Smooth muscle cell (in vitro differentiated cells): Measurements from ENCODE around the gene PTX4. TPM values are rescaled to one million over a fixed set of nuclear protein-coding genes. Genes with fewer than 3 reads are reported as not detected.

ENCODE experiments used
- DNase-seq: peaks from one replicate; lab custom pipeline; 2025; ENCODE audit not compliant: unreplicated experiment; lab: John Stamatoyannopoulos, UW
- H2AFZ ChIP-seq: fragments of 200-600 bp; sonication (generic); 2 replicates; pipeline ENCODE4 v1.6.0; 2016; ENCODE audit warnings: antibody characterized with exemption, low read depth, mild to moderate bottlenecking
- H3F3A ChIP-seq: fragments of 200-600 bp; sonication (generic); 2 replicates; pipeline ENCODE4 v1.6.0; 2017; ENCODE audit warnings: antibody characterized with exemption, low read depth
- H3K27ac ChIP-seq: fragments of 200-600 bp; sonication (generic); 2 replicates; pipeline ENCODE4 v1.5.1; 2016; ENCODE audit warnings: low read depth, mild to moderate bottlenecking
- H3K27me3 ChIP-seq: fragments of 200-600 bp; sonication (generic); 2 replicates; pipeline ENCODE4 v1.6.1; 2016; ENCODE audit warnings: low read depth, mild to moderate bottlenecking
- H3K36me3 ChIP-seq: fragments of 200-600 bp; sonication (generic); 2 replicates; pipeline ENCODE4 v1.5.1; 2016; ENCODE audit warnings: low read depth
- H3K4me1 ChIP-seq: fragments of 200-600 bp; sonication (generic); 2 replicates; pipeline ENCODE4 v1.5.1; 2016; ENCODE audit warnings: low read depth
- H3K4me2 ChIP-seq: fragments of 200-600 bp; sonication (generic); 2 replicates; pipeline ENCODE4 v1.6.0; 2016; ENCODE audit warnings: mild to moderate bottlenecking
- H3K4me3 ChIP-seq: fragments of 200-600 bp; sonication (generic); 2 replicates; pipeline ENCODE4 v1.5.1; 2016; ENCODE audit warnings: mild to moderate bottlenecking
- H3K79me2 ChIP-seq: fragments of 200-600 bp; sonication (generic); 2 replicates; pipeline ENCODE4 v1.6.0; 2016; ENCODE audit warnings: low read depth, mild to moderate bottlenecking
- H3K9ac ChIP-seq: fragments of 200-600 bp; sonication (generic); 2 replicates; pipeline ENCODE4 v1.6.0; 2016; ENCODE audit warnings: low read depth
- H3K9me3 ChIP-seq: fragments of 200-600 bp; sonication (generic); replicated peaks from 2 replicates; pipeline ENCODE4 v1.5.1; 2016; ENCODE audit warnings: low read depth
- H4K20me1 ChIP-seq: fragments of 200-600 bp; sonication (generic); 2 replicates; pipeline ENCODE4 v1.6.0; 2016; ENCODE audit warnings: low read depth
- CTCF ChIP-seq: fragments of 200-600 bp; sonication (generic); IDR thresholded peaks from 2 replicates; pipeline ENCODE4 v1.5.1; 2017; ENCODE audit warnings: borderline replicate concordance, mild to moderate bottlenecking, antibody characterized with exemption; ENCODE audit not compliant: insufficient read depth, poor library complexity, severe bottlenecking
- WGBS: methylation state at CpG from one replicate; pipeline ENCODE4 v1.1.7; 2016; ENCODE audit warnings: low lambda C conversion rate; 5-methylcytosine and 5-hydroxymethylcytosine counted together
- polyA plus RNA-seq: library from polyadenylated mRNA; unstranded; fragments of >200 nt; fragmentation: Nextera tagmentation; extraction: Ambion mirVana; gene quantifications from 2 replicates; pipeline ENCODE4 v1.2.1, GENCODE V29; 2016
- total RNA-seq: library from RNA; depleted of rRNA; stranded (reverse); fragments of >200 nt; gene quantifications from 2 replicates; pipeline ENCODE4 v1.2.3, GENCODE V29; 2014

The PTX4 gene
- total and polyA plus RNA-seq, 2 experiments from 2014 or later = not detected

- Histone ChIP-seq H3K9me3 (no peaks in the 10 kb centered on the region), H4K20me1 (no peaks in the 10 kb centered on the region), H3K79me2 (peaks cover 18% of the 10 kb centered on the region), H3K27ac (no peak overlapping the region), H3K4me3 (no peak overlapping the region), H3K36me3 (no peaks in the 10 kb centered on the region), H3K9ac (no peak overlapping the region), H3K4me2 (no peak overlapping the region), H3F3A (no peaks in the 10 kb centered on the region), H2AFZ (no peak overlapping the region), H3K27me3 (no peaks in the 10 kb centered on the region), H3K4me1 (peaks cover 7% of the 10 kb centered on the region)
- TF ChIP-seq CTCF = no peak
- 96% methylated on average over 25 of the region's 25 CpGs for WGBS
- no peak for DNase-seq
Observed at GRCh38 chr16:1496464-1496863, 7.7 kb upstream of the PTX4 start.

DNA sequence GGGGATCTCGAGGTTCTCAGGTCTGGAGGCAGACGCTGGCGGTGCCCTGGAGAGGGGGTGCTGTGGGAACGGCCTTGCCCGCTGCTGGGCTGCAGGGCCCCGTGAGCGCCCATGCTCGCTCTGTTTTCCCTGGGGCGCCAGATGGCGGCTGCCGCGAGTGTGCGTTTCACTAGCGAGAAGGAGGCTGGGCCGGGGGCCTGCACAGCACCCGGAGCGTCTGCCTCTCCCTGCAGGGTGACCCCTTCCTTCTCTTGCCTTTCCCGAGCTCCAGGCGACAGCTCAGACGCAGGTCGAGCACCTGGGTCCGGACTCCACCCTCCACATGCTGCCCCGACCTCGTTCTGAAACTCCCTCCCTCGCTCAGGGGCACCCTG is 7.1 kb upstream of the PTX4 start:
- Histone ChIP-seq H3K79me2 (peaks cover 18% of the 10 kb centered on the region), H3K4me1 (peaks cover 7% of the 10 kb centered on the region), H3K4me3 (no peak overlapping the region), H2AFZ (no peak overlapping the region), H3K9me3 (no peaks in the 10 kb centered on the region), H3K4me2 (no peak overlapping the region), H3F3A (no peaks in the 10 kb centered on the region), H4K20me1 (no peaks in the 10 kb centered on the region), H3K36me3 (no peaks in the 10 kb centered on the region), H3K9ac (no peak overlapping the region), H3K27me3 (no peaks in the 10 kb centered on the region), H3K27ac (no peak overlapping the region)
- TF ChIP-seq CTCF = no peak
- 99% methylated on average over 22 of the region's 25 CpGs for WGBS
- DNase-seq = no peak

DNA sequence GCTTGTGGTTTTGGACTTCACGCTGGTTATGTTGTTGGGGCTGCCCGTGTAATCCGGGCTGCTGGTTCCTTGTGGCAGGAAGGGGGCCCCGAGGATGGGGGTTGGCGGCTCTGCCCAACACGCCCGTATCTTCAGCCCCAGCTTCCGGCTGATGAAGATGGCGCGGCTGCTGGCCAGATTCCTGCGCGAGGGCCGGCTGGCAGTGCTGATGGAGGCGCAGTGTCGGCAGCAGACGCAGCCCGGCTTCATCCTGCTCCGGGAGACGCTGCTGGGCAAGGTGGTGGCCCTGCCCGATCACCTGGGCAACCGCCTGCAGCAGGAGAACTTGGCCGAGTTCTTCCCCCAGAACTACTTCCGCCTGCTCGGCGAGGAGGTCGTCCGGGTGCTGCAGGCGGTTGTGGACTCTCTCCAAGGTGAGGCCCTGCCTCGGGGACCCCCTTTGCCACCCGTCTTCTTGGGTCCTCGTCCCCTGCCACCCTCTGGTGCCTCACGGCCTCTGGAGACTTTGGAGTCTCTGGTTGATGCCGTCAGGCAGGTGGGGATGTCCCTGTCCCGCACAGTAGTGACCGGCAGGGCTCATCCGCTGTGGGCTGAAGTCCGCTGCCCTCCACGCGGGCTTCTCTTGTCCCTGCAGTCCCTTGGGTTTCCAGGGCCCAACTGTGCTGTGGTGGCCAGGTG is 6.6 kb upstream of the PTX4 start:
- Histone ChIP-seq H3K4me1 (peaks cover 7% of the 10 kb centered on the region), H3F3A (no peaks in the 10 kb centered on the region), H4K20me1 (no peaks in the 10 kb centered on the region), H3K79me2 (peaks cover 18% of the 10 kb centered on the region), H2AFZ (no peak overlapping the region), H3K36me3 (no peaks in the 10 kb centered on the region), H3K4me3 (no peak overlapping the region), H3K27ac (no peak overlapping the region), H3K9ac (no peak overlapping the region), H3K9me3 (no peaks in the 10 kb centered on the region), H3K4me2 (no peak overlapping the region), H3K27me3 (no peaks in the 10 kb centered on the region)
- no peak for TF ChIP-seq CTCF
- 97% methylated on average over 29 of the region's 39 CpGs for WGBS
- DNase-seq = no peak

GRCh38 chr16:1494711-1495110 is 6.0 kb upstream of the PTX4 start:
- H3K79me2 ChIP-seq = peaks cover 18% of the 10 kb centered on the region
- H3F3A ChIP-seq = no peaks in the 10 kb centered on the region
- H2AFZ ChIP-seq = no peak overlapping the region
- H3K27ac ChIP-seq = no peak overlapping the region
- no peaks in the 10 kb centered on the region for H3K36me3 ChIP-seq
- no peaks in the 10 kb centered on the region for H4K20me1 ChIP-seq
- peaks cover 7% of the 10 kb centered on the region for H3K4me1 ChIP-seq
- no peak for TF ChIP-seq CTCF
- H3K9ac ChIP-seq = no peak overlapping the region
- no peak overlapping the region for H3K4me3 ChIP-seq
- H3K4me2 ChIP-seq = peak overlapping the region; percentile 83
- no peaks in the 10 kb centered on the region for H3K27me3 ChIP-seq
- no peaks in the 10 kb centered on the region for H3K9me3 ChIP-seq
- 94% methylated on average over 13 of the region's 13 CpGs for WGBS
- no peak for DNase-seq
